ENCODE measurements around the gene SYCP3. TPM values are rescaled to one million over a fixed set of nuclear protein-coding genes. Genes with fewer than 3 reads are reported as not detected.

Gene SYCP3
- total and polyA plus RNA-seq, 2 of the 8 experiments (the other 6 are each of a cell fraction or from before 2014, with no cell fraction given): 0.02 to 0.07 TPM

DNA sequence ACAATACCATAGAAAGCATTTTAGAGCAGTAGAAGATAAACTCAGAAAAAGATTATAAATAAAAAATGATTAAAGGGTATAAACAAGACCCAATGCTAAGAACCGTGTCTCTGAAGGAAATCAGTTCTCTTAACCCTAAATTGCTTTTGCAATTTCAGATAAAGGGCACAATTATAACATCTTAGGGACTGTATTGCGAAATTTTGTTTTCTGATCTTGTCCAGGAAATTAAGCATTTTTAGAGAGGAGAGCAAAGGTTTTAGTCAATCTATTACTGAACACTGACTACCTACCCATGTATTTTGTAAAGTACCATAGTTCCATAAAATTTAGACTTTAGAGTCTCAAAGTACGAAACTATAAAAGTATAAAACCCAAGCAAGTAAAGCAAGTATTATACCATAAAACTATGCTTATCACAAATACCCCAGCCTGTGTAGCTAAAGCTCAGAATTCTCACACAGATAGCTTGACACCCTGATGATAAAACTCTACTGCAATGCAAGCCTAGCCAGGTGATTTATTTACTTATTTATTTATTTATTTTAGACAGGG, 48.6 kb downstream of the SYCP3 start (continued):
- TF ChIP-seq, protein P1, sequence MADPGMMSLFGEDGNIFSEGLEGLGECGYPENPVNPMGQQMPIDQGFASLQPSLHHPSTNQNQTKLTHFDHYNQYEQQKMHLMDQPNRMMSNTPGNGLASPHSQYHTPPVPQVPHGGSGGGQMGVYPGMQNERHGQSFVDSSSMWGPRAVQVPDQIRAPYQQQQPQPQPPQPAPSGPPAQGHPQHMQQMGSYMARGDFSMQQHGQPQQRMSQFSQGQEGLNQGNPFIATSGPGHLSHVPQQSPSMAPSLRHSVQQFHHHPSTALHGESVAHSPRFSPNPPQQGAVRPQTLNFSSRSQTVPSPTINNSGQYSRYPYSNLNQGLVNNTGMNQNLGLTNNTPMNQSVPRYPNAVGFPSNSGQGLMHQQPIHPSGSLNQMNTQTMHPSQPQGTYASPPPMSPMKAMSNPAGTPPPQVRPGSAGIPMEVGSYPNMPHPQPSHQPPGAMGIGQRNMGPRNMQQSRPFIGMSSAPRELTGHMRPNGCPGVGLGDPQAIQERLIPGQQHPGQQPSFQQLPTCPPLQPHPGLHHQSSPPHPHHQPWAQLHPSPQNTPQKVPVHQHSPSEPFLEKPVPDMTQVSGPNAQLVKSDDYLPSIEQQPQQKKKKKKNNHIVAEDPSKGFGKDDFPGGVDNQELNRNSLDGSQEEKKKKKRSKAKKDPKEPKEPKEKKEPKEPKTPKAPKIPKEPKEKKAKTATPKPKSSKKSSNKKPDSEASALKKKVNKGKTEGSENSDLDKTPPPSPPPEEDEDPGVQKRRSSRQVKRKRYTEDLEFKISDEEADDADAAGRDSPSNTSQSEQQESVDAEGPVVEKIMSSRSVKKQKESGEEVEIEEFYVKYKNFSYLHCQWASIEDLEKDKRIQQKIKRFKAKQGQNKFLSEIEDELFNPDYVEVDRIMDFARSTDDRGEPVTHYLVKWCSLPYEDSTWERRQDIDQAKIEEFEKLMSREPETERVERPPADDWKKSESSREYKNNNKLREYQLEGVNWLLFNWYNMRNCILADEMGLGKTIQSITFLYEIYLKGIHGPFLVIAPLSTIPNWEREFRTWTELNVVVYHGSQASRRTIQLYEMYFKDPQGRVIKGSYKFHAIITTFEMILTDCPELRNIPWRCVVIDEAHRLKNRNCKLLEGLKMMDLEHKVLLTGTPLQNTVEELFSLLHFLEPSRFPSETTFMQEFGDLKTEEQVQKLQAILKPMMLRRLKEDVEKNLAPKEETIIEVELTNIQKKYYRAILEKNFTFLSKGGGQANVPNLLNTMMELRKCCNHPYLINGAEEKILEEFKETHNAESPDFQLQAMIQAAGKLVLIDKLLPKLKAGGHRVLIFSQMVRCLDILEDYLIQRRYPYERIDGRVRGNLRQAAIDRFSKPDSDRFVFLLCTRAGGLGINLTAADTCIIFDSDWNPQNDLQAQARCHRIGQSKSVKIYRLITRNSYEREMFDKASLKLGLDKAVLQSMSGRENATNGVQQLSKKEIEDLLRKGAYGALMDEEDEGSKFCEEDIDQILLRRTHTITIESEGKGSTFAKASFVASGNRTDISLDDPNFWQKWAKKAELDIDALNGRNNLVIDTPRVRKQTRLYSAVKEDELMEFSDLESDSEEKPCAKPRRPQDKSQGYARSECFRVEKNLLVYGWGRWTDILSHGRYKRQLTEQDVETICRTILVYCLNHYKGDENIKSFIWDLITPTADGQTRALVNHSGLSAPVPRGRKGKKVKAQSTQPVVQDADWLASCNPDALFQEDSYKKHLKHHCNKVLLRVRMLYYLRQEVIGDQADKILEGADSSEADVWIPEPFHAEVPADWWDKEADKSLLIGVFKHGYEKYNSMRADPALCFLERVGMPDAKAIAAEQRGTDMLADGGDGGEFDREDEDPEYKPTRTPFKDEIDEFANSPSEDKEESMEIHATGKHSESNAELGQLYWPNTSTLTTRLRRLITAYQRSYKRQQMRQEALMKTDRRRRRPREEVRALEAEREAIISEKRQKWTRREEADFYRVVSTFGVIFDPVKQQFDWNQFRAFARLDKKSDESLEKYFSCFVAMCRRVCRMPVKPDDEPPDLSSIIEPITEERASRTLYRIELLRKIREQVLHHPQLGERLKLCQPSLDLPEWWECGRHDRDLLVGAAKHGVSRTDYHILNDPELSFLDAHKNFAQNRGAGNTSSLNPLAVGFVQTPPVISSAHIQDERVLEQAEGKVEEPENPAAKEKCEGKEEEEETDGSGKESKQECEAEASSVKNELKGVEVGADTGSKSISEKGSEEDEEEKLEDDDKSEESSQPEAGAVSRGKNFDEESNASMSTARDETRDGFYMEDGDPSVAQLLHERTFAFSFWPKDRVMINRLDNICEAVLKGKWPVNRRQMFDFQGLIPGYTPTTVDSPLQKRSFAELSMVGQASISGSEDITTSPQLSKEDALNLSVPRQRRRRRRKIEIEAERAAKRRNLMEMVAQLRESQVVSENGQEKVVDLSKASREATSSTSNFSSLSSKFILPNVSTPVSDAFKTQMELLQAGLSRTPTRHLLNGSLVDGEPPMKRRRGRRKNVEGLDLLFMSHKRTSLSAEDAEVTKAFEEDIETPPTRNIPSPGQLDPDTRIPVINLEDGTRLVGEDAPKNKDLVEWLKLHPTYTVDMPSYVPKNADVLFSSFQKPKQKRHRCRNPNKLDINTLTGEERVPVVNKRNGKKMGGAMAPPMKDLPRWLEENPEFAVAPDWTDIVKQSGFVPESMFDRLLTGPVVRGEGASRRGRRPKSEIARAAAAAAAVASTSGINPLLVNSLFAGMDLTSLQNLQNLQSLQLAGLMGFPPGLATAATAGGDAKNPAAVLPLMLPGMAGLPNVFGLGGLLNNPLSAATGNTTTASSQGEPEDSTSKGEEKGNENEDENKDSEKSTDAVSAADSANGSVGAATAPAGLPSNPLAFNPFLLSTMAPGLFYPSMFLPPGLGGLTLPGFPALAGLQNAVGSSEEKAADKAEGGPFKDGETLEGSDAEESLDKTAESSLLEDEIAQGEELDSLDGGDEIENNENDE (IDR thresholded peaks at IDR 0.05; ENCODE audit: insufficient replicate concordance, low read length): no peak

Measured in H1 (cell line).